Measurements from ENCODE around the gene CRYBG1.

DNA sequence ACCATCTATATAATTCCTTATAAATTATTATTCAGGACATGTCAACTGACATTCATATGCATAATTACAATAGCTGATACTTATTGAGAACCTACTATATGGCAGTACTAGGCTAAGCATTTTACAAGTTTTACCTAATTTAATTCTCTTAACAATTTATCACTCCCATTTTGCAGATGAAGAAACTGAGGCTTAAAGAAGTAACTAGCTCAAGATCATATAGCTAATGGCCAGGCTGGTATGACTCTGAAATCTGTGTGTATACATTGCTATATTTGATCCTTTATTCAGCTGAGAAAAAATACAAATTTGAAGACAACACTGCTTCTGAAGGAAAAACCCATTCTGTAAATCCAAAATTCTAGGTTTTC is 85.0 kb downstream of the CRYBG1 start:
- no peak for TF ChIP-seq CTCF (conservative IDR thresholded peaks at IDR 0.05)
- TF ChIP-seq ZFX (IDR thresholded peaks at IDR 0.05), result no peak
